CD4-positive, alpha-beta T cell (primary cell): ENCODE results near the gene ZNF432. TPM values are rescaled to one million over a fixed set of nuclear protein-coding genes. Genes with fewer than 3 reads are reported as not detected.
"Not testable (repeated sequence)": the region's sequence is repeated elsewhere in the genome, so short reads cannot be mapped to it uniquely, and the experiment has no call there.

Source experiments
- ATAC-seq: fragments of 200-7000 bp; cut with Tn5 transposase; one replicate; pipeline ENCODE4 v1.10.0; 2022; ENCODE audit warnings: mild to moderate bottlenecking; ENCODE audit not compliant: poor library complexity
- CTCF ChIA-PET: fragments of 350-600 bp; sonication (Branson Sonifier 250); formaldehyde crosslinking; loops from one replicate; lab custom pipeline; 2021; ENCODE audit warnings: antibody characterized with exemption, inconsistent platforms; lab: Charles Lee
- POLR2A ChIA-PET: fragments of 350-600 bp; sonication (Branson Sonifier 250); formaldehyde crosslinking; loops from one replicate; lab custom pipeline; 2021; ENCODE audit warnings: antibody characterized with exemption, inconsistent platforms; lab: Charles Lee
- DNase-seq, 14 experiments: peaks; one replicate each; pipeline ENCODE4 v3.0.0-alpha.2; 2013 to 2020; ENCODE audit warnings: mixed read lengths in 2 of 14
- H3K27ac ChIP-seq, 2 donors: one replicate each; pipeline versions ENCODE4 v1.5.1 to v1.7.0; 2013; ENCODE audit warnings: low read length in 2 of 2, low read depth in 1 of 2, mild to moderate bottlenecking in 1 of 2
- H3K27me3 ChIP-seq, 2 experiments: 1 replicate in 1 of 2; 2 replicates in 1 of 2; pipeline versions ENCODE4 v1.6.1 to v1.7.0; 2013; ENCODE audit warnings: low read length in 2 of 2, control low read depth in 1 of 2, mild to moderate bottlenecking in 1 of 2, moderate library complexity in 1 of 2; ENCODE audit not compliant: insufficient read depth in 2 of 2, control insufficient read depth in 1 of 2
- H3K36me3 ChIP-seq: one replicate; pipeline ENCODE4 v1.6.1; 2013; ENCODE audit warnings: low read length, control low read depth; ENCODE audit not compliant: insufficient read depth
- H3K4me1 ChIP-seq: one replicate; pipeline ENCODE4 v1.6.1; 2013; ENCODE audit warnings: low read length, control low read depth; ENCODE audit not compliant: insufficient read depth
- H3K4me3 ChIP-seq: one replicate; pipeline ENCODE4 v1.5.1; 2013; ENCODE audit warnings: mild to moderate bottlenecking, low read length, moderate library complexity
- H3K9me3 ChIP-seq, 2 experiments: 1 replicate in 1 of 2; 2 replicates in 1 of 2; pipeline versions ENCODE4 v1.6.1 to v1.7.0; 2013; ENCODE audit warnings: low read length in 2 of 2, mild to moderate bottlenecking in 2 of 2, control low read depth in 1 of 2, moderate library complexity in 1 of 2; ENCODE audit not compliant: control insufficient read depth in 1 of 2, insufficient read depth in 1 of 2
- H3K27ac Mint-ChIP-seq: one replicate; pipeline ENCODE4 v1.8.0; 2020; ENCODE audit warnings: mixed read lengths
- H3K27me3 Mint-ChIP-seq: one replicate; pipeline ENCODE4 v1.8.0; 2021; ENCODE audit warnings: mixed read lengths
- H3K36me3 Mint-ChIP-seq: one replicate; pipeline ENCODE4 v1.8.0; 2021; ENCODE audit warnings: low read depth, mixed read lengths
- H3K4me1 Mint-ChIP-seq: one replicate; pipeline ENCODE4 v1.8.0; 2021; ENCODE audit warnings: low read depth, mixed read lengths
- H3K4me3 Mint-ChIP-seq: one replicate; pipeline ENCODE4 v1.8.0; 2020; ENCODE audit warnings: mild to moderate bottlenecking, mixed read lengths
- H3K9me3 Mint-ChIP-seq: one replicate; pipeline ENCODE4 v1.8.0; 2020; ENCODE audit warnings: mixed read lengths
- intact Hi-C, 2 experiments: fragments of 100-400 bp; cut with DNase I in 1 of 2; cut with micrococcal nuclease in 1 of 2; formaldehyde crosslinking; loops; one replicate each; pipeline versions ENCODE4 v1.15.1 to v1.9.0; 2023 to 2025; cut with DNase I, micrococcal nuclease
- total RNA-seq, 174 experiments: library from RNA in 2 of 174; stranded (reverse) in 2 of 174; gene quantifications; one replicate each; pipeline ENCODE4 v1.2.3 and lab custom pipeline; 2021 to 2026
- TF ChIP-seq, protein P1 (sequence below): fragments of 200-600 bp; IDR thresholded peaks from one replicate; pipeline ENCODE4 v1.8.0; 2022; ENCODE audit warnings: antibody characterized with exemption, mild to moderate bottlenecking

ZNF432 gene
- total RNA-seq, 2 experiments from 2014 or later, result 16.3 to 19.2 TPM

DNA sequence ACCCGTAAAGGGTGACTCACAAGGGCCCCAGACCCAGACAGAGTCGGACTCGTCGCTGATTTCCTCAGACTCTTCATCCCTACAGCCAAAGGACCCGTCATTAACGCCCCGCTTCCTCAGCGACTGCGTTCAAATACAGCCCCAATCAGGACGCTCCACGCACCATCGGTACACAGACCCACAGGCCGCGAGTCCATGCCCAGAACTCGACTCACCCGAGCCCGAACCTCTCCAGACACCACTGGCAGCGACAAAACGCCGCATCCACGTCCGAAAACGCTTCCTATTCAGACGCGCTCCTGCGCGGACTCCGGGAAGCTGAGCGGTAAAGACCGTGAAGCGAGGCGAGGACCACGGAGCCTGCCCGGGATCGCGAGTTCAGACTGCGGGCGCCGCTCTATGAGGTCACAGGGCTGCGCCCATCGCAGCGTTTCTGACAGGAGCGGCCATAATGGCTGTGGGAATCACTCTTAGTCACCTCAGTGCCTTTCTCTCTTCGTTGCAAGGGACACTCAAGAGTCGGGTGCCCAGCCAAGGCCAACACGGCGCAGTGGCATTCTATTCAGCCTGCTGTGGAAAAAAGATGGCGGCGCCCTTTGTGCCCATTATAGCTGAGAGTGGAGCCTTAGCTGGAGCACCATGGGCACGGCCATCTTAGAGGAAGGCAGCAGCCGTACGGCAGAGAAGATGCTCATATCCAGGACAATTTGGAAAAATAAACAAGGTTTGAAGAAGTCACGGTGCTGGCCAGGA lies 20.4 kb downstream of the ZNF432 start, which contains the start of gene ZNF614:
Gene ZNF614, minus strand, starts transcription at position 353 of the 753 bp plus-strand sequence. CDS start 2,634 bp downstream, outside the sequence.
- peak within 1 kb of the TSS; percentile 93 for H3K27ac Mint-ChIP-seq
- H3K27me3 Mint-ChIP-seq, result no peaks in the 10 kb centered on the region
- H3K9me3 Mint-ChIP-seq, result peaks cover 17% of the 10 kb centered on the region
- ATAC-seq (peak; percentile 85), DNase-seq (peak; percentile 71 to 92 (median 82))
- H3K4me1 ChIP-seq, result peaks cover 16% of the 10 kb centered on the region
- H3K4me1 Mint-ChIP-seq, result peaks cover 38% of the 10 kb centered on the region
- TF ChIP-seq, protein P1, sequence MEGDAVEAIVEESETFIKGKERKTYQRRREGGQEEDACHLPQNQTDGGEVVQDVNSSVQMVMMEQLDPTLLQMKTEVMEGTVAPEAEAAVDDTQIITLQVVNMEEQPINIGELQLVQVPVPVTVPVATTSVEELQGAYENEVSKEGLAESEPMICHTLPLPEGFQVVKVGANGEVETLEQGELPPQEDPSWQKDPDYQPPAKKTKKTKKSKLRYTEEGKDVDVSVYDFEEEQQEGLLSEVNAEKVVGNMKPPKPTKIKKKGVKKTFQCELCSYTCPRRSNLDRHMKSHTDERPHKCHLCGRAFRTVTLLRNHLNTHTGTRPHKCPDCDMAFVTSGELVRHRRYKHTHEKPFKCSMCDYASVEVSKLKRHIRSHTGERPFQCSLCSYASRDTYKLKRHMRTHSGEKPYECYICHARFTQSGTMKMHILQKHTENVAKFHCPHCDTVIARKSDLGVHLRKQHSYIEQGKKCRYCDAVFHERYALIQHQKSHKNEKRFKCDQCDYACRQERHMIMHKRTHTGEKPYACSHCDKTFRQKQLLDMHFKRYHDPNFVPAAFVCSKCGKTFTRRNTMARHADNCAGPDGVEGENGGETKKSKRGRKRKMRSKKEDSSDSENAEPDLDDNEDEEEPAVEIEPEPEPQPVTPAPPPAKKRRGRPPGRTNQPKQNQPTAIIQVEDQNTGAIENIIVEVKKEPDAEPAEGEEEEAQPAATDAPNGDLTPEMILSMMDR, result no peak
- ChIA-PET CTCF (interaction anchor here (1.2 to 1.5 kb wide), 2 partner anchors 20 to 763 kb away, joined by 3 read pairs; partner anchors contain the start of gene ZNF615), POLR2A (interaction anchor here (0.5 to 2.2 kb wide), 7 partner anchors 13 to 503 kb away, joined by 3 to 37 read pairs (median 4); partner anchors contain the start of genes PPP2R1A, ZNF432, ZNF615 and ZNF836)
- H3K4me3 Mint-ChIP-seq, result peak within 1 kb of the TSS; percentile 95
- H3K36me3 ChIP-seq, result peaks cover 28% of the 10 kb centered on the region
- H3K9me3 ChIP-seq, result peaks cover 24 to 65% of the 10 kb centered on the region in 2 experiments
- peak within 1 kb of the TSS; percentile 85 for H3K4me3 ChIP-seq
- intact Hi-C loops, result loop anchor here (1.0 to 5.0 kb wide), 4 partner anchors 20 to 101 kb away; partner anchors contain the start of genes ZNF350 (in 1 of the 2), ZNF432 (in 1 of the 2) and ZNF613 (in 1 of the 2)
- peaks cover 83% of the 10 kb centered on the region for H3K36me3 Mint-ChIP-seq
- peak within 1 kb of the TSS; percentile 89 to 90 for H3K27ac ChIP-seq
- no peaks in the 10 kb centered on the region for H3K27me3 ChIP-seq

DNA sequence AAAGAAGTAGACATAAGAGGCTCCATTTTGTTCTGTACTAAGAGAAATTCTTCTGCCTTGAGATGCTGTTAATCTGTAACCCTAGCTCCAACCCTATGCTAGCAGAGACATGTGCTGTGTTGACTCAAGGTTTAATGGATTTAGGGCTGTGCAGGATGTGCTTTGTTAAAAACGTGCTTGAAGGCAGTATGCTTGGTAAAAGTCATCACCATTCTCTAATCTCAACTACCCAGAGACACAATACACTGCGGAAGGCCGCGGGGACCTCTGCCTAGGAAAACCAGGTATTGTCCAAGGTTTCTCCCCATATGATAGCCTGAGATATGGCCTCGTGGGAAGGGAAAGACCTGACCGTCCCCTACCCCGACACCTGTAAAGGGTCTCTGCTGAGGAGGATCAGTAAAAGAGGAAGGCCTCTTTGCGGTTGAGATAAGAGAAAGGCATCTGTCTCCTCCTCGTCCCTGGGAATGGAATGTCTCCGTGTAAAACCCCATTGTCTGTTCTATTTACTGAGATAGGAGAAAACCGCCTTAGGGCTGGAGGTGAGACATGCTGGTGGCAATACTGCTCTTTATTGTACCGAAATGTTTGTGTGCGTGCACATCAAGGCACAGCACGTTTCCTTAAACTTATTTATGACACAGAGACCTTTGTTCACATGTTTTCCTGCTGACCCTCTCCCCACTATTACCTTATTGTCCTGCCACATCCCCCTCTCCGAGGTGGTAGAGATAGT lies 22.2 kb downstream of the ZNF432 start:
- peak overlapping the region; percentile 95 for H3K4me3 Mint-ChIP-seq
- DNase-seq, H3K27ac ChIP-seq, H3K27me3 ChIP-seq, H3K4me3 ChIP-seq, H3K27me3 Mint-ChIP-seq, CTCF ChIA-PET, ATAC-seq: not testable (repeated sequence)
- H3K9me3 Mint-ChIP-seq, result peaks cover 17% of the 10 kb centered on the region
- peaks cover 16% of the 10 kb centered on the region for H3K4me1 ChIP-seq
- peaks cover 29 to 63% of the 10 kb centered on the region in 2 experiments for H3K9me3 ChIP-seq
- peaks cover 88% of the 10 kb centered on the region for H3K36me3 Mint-ChIP-seq
- H3K36me3 ChIP-seq, result peaks cover 40% of the 10 kb centered on the region
- peak overlapping the region; percentile 93 for H3K27ac Mint-ChIP-seq
- intact Hi-C loops, result loop anchor here in 1 of 2 experiments (2.0 to 5.0 kb wide), 2 partner anchors 18 to 99 kb away; partner anchors contain the start of genes ZNF613 and ZNF615
- H3K4me1 Mint-ChIP-seq, result peaks cover 38% of the 10 kb centered on the region
- POLR2A ChIA-PET, result interaction anchor here (1.0 kb wide), 1 partner anchor 26 kb away, joined by 4 read pairs; no protein-coding TSS in a partner anchor

DNA sequence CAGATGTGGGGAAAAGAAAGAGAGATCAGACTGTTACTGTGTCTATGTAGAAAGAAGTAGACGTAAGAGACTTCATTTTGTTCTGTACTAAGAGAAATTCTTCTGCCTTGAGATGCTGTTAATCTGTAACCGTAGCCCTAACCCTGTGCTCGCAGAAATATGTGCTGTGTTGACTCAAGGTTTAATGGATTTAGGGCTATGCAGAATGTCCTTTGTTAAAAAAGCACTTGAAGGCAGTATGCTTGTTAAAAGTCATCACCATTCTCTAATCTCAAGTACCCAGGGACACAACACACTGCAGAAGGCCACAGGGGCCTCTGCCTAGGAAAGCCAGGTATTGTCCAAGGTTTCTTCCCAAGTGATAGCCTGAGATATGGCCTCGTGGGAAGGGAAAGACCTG lies 24.2 kb downstream of the ZNF432 start:
- POLR2A ChIA-PET, H3K27ac Mint-ChIP-seq, ATAC-seq, intact Hi-C loops, DNase-seq, H3K27ac ChIP-seq, H3K4me3 ChIP-seq, CTCF ChIA-PET, H3K4me3 Mint-ChIP-seq, H3K27me3 Mint-ChIP-seq, H3K27me3 ChIP-seq: not testable (repeated sequence)
- H3K9me3 Mint-ChIP-seq, result peaks cover 24% of the 10 kb centered on the region
- peaks cover 95% of the 10 kb centered on the region for H3K36me3 Mint-ChIP-seq
- H3K4me1 Mint-ChIP-seq, result peaks cover 38% of the 10 kb centered on the region
- peaks cover 16% of the 10 kb centered on the region for H3K4me1 ChIP-seq
- peaks cover 29 to 67% of the 10 kb centered on the region in 2 experiments for H3K9me3 ChIP-seq
- H3K36me3 ChIP-seq, result peaks cover 60% of the 10 kb centered on the region
